Subcutaneous adipose tissue (tissue), 4 donors: ENCODE data around the gene GPR156. TPM values are rescaled to one million over a fixed set of nuclear protein-coding genes. Genes with fewer than 3 reads are reported as not detected.

Experiments
- CTCF ChIP-seq: fragments of 450-650 bp; IDR thresholded peaks from one replicate; pipeline ENCODE4 v1.5.1; 2016; ENCODE audit warnings: low read depth, mild to moderate bottlenecking, control low read depth, antibody characterized with exemption, moderate library complexity
- total RNA-seq, 4 donors: library from RNA; depleted of rRNA; stranded (reverse); fragments of >200 nt; gene quantifications; one replicate each; pipeline ENCODE4 v1.1.0, GENCODE V29; 2016

The GPR156 gene
- total RNA-seq, 4 donors from 2014 or later: 0.44 to 1.4 (median 0.57) TPM; not detected in 1

DNA sequence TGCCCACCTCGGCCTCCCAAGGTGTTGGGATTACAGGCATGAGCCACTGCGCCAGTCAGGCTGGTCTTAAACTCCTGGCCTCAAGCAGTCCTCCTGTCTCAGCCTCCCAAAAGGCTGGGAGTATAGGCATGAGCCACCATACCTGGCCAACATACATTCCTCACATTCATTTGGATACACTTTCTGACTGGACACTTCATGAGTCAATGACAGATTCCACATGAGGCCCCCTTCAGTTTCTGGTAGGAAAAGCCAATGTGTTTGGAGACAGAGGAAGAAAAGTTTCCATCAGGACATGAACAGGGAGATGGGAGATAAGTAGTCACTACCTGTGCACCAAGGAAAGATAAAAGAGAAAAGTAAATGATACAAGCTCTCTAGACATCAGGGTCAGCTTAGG lies 141.3 kb downstream of the GPR156 start:
- no peak for TF ChIP-seq CTCF

DNA sequence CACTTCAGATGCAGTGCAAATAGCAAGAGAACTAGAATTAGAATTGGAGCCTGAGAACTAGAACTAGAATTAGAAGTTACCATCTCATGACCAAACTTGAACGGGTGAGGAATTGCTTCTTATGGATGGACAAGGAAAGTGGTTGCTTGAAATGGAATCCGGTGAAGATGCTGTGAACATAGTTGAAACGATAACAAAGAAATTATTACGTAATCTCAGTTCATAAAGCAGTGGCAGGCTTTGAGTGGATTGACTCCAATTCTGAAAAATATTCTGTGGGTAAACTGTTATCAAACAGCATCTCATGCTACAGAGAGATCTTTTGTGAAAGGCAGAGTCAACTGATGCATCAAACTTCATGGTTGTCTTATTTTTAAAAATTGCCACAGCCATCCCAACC lies 142.8 kb downstream of the GPR156 start:
- no peak for TF ChIP-seq CTCF

DNA sequence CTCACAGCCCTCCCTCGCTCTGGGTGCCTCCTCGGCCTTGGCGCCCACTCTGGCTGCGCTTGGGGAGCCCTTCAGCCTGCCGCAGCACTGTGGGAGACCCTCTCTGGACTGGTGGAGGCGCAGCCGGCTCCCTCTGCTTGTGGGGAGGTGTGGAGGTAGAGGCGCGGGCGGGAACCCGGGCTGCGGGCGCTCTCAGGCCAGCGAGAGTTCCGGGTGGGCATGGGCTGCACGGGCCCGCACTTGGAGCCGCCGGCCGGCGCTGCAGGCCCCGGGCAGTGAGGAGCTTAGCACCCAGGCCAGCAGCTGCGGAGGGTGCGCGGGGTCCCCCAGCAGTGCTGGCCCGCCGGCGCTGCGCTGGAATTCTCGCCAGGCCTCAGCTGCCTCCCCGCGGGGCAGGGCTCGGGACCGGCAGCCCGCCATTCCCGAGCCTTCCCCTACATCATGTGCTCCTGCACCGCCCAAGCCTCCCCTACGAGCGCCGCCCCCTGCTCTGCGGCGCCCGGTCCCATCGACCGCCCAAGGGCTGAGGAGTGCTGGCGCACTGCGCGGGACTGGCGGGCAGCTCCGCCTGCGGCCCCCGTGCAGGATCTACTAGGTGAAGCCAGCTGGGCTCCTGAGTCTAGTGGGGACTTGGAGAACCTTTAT lies 144.8 kb downstream of the GPR156 start:
- TF ChIP-seq CTCF: no peak

DNA sequence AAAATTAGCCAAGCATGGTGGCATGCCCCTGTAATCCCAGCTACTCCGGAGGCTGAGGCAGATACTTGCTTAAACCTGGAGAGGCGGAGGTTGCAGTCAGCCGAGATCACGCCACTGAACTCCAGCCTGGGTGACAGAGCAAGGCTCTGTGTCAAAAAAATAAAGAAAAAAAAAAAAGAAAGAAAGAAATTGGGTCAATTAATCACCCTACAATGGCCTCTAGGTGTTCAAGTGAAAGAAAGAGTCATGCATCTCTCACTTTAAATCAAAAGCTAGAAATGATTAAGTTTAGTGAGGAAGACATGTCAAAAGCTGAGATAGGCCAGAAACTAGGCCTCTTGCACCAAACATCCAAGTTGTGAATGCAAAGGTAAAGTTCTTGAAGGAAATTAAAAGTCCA lies 145.9 kb downstream of the GPR156 start:
- no peak for TF ChIP-seq CTCF

DNA sequence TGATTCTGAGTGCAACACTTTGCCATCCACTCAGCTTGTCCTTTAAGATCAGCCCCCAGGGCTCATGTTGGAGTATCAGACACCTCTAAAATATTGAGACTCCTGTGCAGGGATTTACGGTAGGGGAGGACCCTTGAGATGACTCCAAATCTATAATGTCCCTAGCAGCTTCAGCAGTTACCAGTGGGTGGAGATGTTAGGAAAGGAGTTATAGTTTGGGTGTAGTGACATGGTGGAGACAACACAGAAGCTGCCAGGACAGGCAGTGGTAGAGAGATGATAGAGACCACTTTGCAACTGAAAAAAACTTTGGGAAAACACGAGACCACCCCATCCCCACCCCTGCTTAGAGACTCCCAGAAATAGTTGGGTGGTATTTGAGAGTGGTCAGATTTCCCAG lies 147.5 kb downstream of the GPR156 start:
- TF ChIP-seq CTCF: no peak

- no peak for TF ChIP-seq CTCF
Measured at GRCh38 chr3:120130656-120131055, 154.4 kb downstream of the GPR156 start.

DNA sequence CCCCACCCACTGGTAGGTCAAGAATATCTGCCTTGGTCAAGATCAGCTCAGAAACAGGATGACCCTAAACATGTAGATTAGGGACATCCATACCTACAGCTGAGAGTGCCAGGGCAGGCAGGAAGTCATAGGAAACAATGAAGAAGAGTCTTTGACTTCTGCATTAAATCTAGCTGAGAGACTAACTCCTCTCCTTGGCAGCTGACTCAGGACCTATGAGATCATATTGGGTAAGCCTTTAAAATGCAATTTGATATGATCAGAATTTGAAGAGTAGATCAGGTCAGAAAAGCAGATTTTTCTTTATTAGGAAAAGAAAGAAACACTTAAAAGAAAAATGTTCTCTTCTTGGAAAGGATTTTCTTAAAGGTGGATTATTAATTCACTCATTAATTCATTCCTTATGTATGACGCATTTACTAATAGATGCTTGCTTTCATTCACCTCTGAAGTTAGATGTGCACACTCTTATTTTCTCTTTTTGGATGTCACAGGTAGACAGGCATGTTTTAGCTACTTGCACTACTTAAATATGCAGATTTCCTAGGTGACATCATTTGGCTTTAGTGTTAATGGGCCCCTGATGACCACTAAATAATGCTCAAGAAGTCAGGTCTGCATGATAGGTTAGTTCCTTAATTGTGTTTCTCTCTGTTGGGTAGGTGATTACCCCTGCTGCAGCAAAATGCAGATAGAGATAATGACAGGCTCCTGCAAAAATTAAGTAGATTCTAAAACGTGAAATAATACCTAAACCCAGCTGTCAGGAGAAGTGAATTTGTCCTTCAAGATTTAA lies 155.1 kb downstream of the GPR156 start:
- TF ChIP-seq CTCF: no peak
